Measurements from ENCODE around the gene GTF3C1.
"Not testable (repeated sequence)": the region's sequence is repeated elsewhere in the genome, so short reads cannot be mapped to it uniquely, and the experiment has no call there.

The GTF3C1 gene

GRCh38 chr16:27437946-27438345 lies 111.8 kb downstream of the GTF3C1 start:
- no peak for TF ChIP-seq ZFX (IDR thresholded peaks at IDR 0.05; ENCODE audit: borderline replicate concordance)
- no peak overlapping the region for H3K27ac ChIP-seq

DNA sequence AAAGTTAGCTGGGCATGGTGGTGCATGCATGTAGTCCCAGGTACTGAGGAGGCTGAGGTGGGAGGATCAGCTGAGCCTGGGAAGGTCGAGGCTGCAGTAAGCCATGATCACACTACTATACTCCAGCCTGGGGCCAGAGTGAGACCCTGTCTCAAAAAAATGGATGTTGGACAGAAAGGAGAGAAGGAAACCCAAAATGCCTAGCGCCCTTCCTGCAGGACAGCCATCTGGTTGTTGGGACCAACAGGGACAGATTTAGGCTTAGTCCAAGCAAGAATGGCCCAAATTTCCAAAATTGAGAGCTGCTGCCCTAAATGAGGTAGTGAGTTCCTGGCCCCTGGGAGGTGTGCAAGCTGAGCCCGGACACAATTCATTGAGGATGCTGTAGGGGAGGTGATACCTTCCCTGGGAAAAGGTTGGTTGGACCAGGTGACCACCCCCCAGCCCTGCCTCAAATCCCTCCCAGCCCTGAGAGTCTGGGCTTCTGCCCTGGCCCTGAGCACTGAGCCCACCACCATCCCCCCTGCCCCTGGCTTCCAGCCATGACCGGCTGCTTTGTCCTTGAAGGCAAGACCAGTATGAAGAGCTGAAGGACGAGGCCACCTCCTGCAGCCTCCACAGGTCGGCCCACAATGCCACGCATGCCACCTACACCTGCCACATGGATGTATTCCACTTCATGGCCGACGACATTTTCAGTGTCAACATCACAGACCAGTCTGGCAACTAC lies 112.6 kb downstream of the GTF3C1 start:
- TF ChIP-seq CTCF (IDR thresholded peaks at IDR 0.05) (no peak), ZFX (IDR thresholded peaks at IDR 0.05; ENCODE audit: borderline replicate concordance) (no peak)
- H3K27ac ChIP-seq, result no peak overlapping the region

GRCh38 chr16:27436065-27436464 lies 113.6 kb downstream of the GTF3C1 start:
- H3K27ac ChIP-seq, result no peak overlapping the region
- no peak for TF ChIP-seq ZFX (IDR thresholded peaks at IDR 0.05; ENCODE audit: borderline replicate concordance)
- no peak for TF ChIP-seq CTCF (IDR thresholded peaks at IDR 0.05)

- not testable (repeated sequence) for H3K27ac ChIP-seq
These were observed 114.6 kb downstream of the GTF3C1 start for GRCh38 chr16:27435146-27435545.

GRCh38 chr16:27434141-27435051 lies 115.3 kb downstream of the GTF3C1 start:
- H3K27ac ChIP-seq, result no peak overlapping the region
- no peak for TF ChIP-seq CTCF (IDR thresholded peaks at IDR 0.05)
- no peak for TF ChIP-seq ZFX (IDR thresholded peaks at IDR 0.05; ENCODE audit: borderline replicate concordance)

DNA sequence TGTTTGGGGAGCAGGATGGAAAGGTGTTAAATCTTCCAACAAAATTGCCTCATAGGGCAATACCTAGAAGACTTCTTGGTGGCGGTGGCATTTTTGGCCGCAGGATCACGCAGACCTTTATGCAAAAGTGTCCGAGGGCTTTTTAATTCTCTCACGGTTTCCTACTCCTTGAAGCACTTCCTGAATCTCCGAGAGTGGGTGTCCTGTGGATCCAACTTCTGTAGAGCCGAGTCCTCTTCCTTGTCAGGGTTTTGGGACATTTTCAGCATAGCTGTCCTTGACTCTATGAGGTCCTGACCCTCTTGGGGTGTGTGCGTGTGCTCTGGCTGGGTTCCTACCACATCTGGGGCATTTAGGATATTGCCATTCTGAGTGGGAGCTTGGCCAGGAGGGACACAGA lies 116.1 kb downstream of the GTF3C1 start:
- no peak overlapping the region for H3K27ac ChIP-seq
- TF ChIP-seq ZFX (IDR thresholded peaks at IDR 0.05; ENCODE audit: borderline replicate concordance), result no peak
- TF ChIP-seq CTCF (IDR thresholded peaks at IDR 0.05), result no peak

DNA sequence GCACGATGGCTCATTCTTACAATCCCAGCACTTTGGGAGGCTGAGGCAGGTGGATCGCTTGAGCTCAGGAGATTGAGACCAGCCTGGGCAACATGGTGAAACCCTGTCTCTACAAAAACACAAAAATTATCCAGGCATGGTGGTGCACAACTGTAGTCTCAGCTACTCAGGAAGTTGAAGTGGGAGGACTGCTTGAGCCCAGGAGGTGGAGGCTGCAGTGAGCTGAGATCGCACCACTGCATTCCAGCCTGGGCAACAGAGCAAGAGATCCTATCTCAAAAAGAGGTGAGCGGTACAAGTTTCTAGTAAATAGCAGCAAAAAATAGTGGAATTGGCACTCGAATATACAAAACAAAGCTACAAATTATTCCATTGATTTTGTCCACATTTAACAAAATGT lies 116.5 kb downstream of the GTF3C1 start:
- H3K27ac ChIP-seq, result not testable (repeated sequence)

DNA sequence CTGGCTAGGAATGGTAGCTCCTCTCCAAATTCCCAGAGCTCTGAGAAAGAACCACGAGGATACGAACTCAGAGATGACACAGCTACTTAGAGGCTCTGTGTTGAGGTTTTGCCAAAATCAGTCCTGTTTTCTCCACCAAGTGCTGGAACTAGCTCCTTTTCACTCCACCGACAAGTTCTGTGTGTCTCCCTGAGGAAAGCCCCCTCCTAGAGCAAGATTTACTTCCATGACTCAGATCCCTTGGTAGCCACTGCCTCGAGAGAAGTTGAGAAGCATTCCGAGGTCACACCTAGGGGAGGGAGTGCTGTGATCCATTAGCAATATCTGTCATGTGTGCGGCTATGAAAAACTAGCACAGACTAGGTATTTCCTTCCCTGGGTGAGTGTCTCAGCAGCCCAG lies 117.2 kb downstream of the GTF3C1 start:
- no peak for TF ChIP-seq CTCF (IDR thresholded peaks at IDR 0.05)
- TF ChIP-seq ZFX (IDR thresholded peaks at IDR 0.05; ENCODE audit: borderline replicate concordance), result no peak
- no peak overlapping the region for H3K27ac ChIP-seq

Data from 22Rv1 (cell line).